GM23338 (cell line): Measurements from ENCODE around the gene HMCN2. TPM values are rescaled to one million over a fixed set of nuclear protein-coding genes. Genes with fewer than 3 reads are reported as not detected.

Source experiments
- ATAC-seq: fragments of 200-7000 bp; cut with Tn5 transposase; 3 replicates; pipeline ENCODE4 v1.9.1; 2020
- DNase-seq: peaks from one replicate; pipeline ENCODE4 v3.0.0-alpha.2; 2015; ENCODE audit warnings: low spot score
- H2AFZ ChIP-seq: fragments of 200-600 bp; sonication (generic); 2 replicates; pipeline ENCODE4 v1.8.0; 2016; ENCODE audit warnings: antibody characterized with exemption, mild to moderate bottlenecking, moderate library complexity
- H3F3A ChIP-seq: fragments of 200-600 bp; sonication (generic); replicated peaks from 2 replicates; pipeline ENCODE4 v1.8.0; 2017; ENCODE audit warnings: antibody characterized with exemption, mixed run types, low read depth
- H3K27ac ChIP-seq: fragments of 200-600 bp; sonication (generic); 2 replicates; pipeline ENCODE4 v1.6.1; 2016; ENCODE audit warnings: low read depth
- H3K27me3 ChIP-seq: fragments of 200-600 bp; sonication (generic); 2 replicates; pipeline ENCODE4 v1.8.0; 2016; ENCODE audit warnings: mild to moderate bottlenecking, mixed run types, moderate library complexity; ENCODE audit not compliant: insufficient read depth
- H3K36me3 ChIP-seq: fragments of 200-600 bp; sonication (generic); 2 replicates; pipeline ENCODE4 v1.8.0; 2016; ENCODE audit warnings: mild to moderate bottlenecking; ENCODE audit not compliant: insufficient read depth
- H3K4me1 ChIP-seq: fragments of 200-600 bp; sonication (generic); 2 replicates; pipeline ENCODE4 v1.8.0; 2016; ENCODE audit warnings: mild to moderate bottlenecking, moderate library complexity; ENCODE audit not compliant: insufficient read depth
- H3K4me2 ChIP-seq: fragments of 200-600 bp; sonication (generic); 2 replicates; pipeline ENCODE4 v1.7.1; 2017; ENCODE audit warnings: mixed run types
- H3K4me3 ChIP-seq: fragments of 200-600 bp; sonication (generic); 2 replicates; pipeline ENCODE4 v1.6.1; 2016; ENCODE audit warnings: mixed run types
- H3K79me2 ChIP-seq: fragments of 200-600 bp; sonication (generic); replicated peaks from 2 replicates; pipeline ENCODE4 v1.8.0; 2017; ENCODE audit warnings: mild to moderate bottlenecking; ENCODE audit not compliant: insufficient read depth
- H3K9me2 ChIP-seq: fragments of 200-600 bp; sonication (generic); 2 replicates; pipeline ENCODE4 v1.8.0; 2017; ENCODE audit not compliant: insufficient read depth
- H4K20me1 ChIP-seq: fragments of 200-600 bp; sonication (generic); replicated peaks from 2 replicates; pipeline ENCODE4 v1.8.0; 2017; ENCODE audit warnings: mild to moderate bottlenecking; ENCODE audit not compliant: insufficient read depth
- H3K27ac Mint-ChIP-seq: 2 replicates; pipeline ENCODE4 v1.8.0; 2020; ENCODE audit warnings: inconsistent platforms, mild to moderate bottlenecking, moderate library complexity, mixed read lengths
- H3K27me3 Mint-ChIP-seq: 3 replicates; pipeline ENCODE4 v1.8.0; 2022; ENCODE audit warnings: low read depth, mild to moderate bottlenecking, moderate library complexity, mixed read lengths, inconsistent platforms; ENCODE audit not compliant: insufficient read depth, poor library complexity
- H3K36me3 Mint-ChIP-seq: 3 replicates; pipeline ENCODE4 v1.8.0; 2021; ENCODE audit warnings: low read depth, mild to moderate bottlenecking, inconsistent platforms, moderate library complexity, mixed read lengths
- H3K4me1 Mint-ChIP-seq: 3 replicates; pipeline ENCODE4 v1.8.0; 2020; ENCODE audit warnings: mild to moderate bottlenecking, inconsistent platforms, mixed read lengths
- H3K4me3 Mint-ChIP-seq: 3 replicates; pipeline ENCODE4 v1.8.0; 2021; ENCODE audit warnings: moderate library complexity, mild to moderate bottlenecking, inconsistent platforms, mixed read lengths
- H3K9me3 Mint-ChIP-seq: 3 replicates; pipeline ENCODE4 v1.8.0; 2020; ENCODE audit warnings: moderate library complexity, mild to moderate bottlenecking, inconsistent platforms, mixed read lengths
- CREB1 ChIP-seq: fragments of 250-450 bp; sonication (Bioruptor Pico); IDR thresholded peaks from 2 replicates; pipeline ENCODE4 v1.5.0; 2020; ENCODE audit warnings: low read depth, mild to moderate bottlenecking, moderate library complexity
- EZH2 ChIP-seq: fragments of 200-600 bp; sonication (generic); IDR thresholded peaks from one replicate; pipeline ENCODE4 v1.8.0; 2017; ENCODE audit warnings: antibody characterized with exemption, mild to moderate bottlenecking, low read depth; ENCODE audit not compliant: unreplicated experiment
- JUNB ChIP-seq: IDR thresholded peaks from one replicate; pipeline ENCODE4 v1.6.1; 2016; ENCODE audit warnings: antibody characterized with exemption; ENCODE audit not compliant: unreplicated experiment
- POLR2AphosphoS5 ChIP-seq: IDR thresholded peaks from 2 replicates; pipeline ENCODE4 v1.6.1; 2016; ENCODE audit warnings: antibody characterized with exemption, low read depth
- STAT1 ChIP-seq: IDR thresholded peaks from one replicate; pipeline ENCODE4 v1.6.1; 2016; ENCODE audit warnings: antibody characterized with exemption; ENCODE audit not compliant: unreplicated experiment
- ZNF114 ChIP-seq: fragments of 250-450 bp; sonication (Bioruptor Pico); IDR thresholded peaks from 2 replicates; pipeline ENCODE4 v1.5.0; 2020; ENCODE audit warnings: mild to moderate bottlenecking, moderate library complexity
- ZNF331 ChIP-seq: fragments of 250-450 bp; sonication (Bioruptor Pico); IDR thresholded peaks from 2 replicates; pipeline ENCODE4 v1.5.0; 2020; ENCODE audit warnings: low read depth, mild to moderate bottlenecking, moderate library complexity
- polyA plus RNA-seq: library from polyadenylated mRNA; unstranded; fragments of >200 nt; fragmentation: Nextera tagmentation; extraction: Ambion mirVana; gene quantifications from 2 replicates; pipeline ENCODE4 v1.2.1, GENCODE V29; 2016
- total RNA-seq: library from RNA; depleted of rRNA; stranded (reverse); fragments of >200 nt; shearing (Covaris generic); gene quantifications from 2 replicates; pipeline ENCODE4 v1.2.3, GENCODE V29; 2014
- TF ChIP-seq, protein P1 (sequence below), 2 experiments: fragments of 200-600 bp in 1 of 2; sonication (generic) in 1 of 2; conservative IDR thresholded peaks; 2 replicates each; pipeline versions ENCODE4 v1.5.1 to v1.6.1; 2016 to 2017; ENCODE audit warnings: antibody characterized with exemption in 2 of 2, low read depth in 2 of 2, mild to moderate bottlenecking in 2 of 2, moderate library complexity in 1 of 2
- TF ChIP-seq, protein P2 (sequence below): IDR thresholded peaks from one replicate; pipeline ENCODE4 v1.6.1; 2018; ENCODE audit warnings: antibody characterized with exemption; ENCODE audit not compliant: unreplicated experiment
- TF ChIP-seq, protein P3 (sequence below): fragments of 250-450 bp; sonication (Bioruptor Pico); IDR thresholded peaks from 2 replicates; pipeline ENCODE4 v1.5.0; 2020; ENCODE audit warnings: mild to moderate bottlenecking, moderate library complexity

HMCN2 gene
- total and polyA plus RNA-seq, 2 experiments from 2014 or later: 1.3 to 4.7 TPM

DNA sequence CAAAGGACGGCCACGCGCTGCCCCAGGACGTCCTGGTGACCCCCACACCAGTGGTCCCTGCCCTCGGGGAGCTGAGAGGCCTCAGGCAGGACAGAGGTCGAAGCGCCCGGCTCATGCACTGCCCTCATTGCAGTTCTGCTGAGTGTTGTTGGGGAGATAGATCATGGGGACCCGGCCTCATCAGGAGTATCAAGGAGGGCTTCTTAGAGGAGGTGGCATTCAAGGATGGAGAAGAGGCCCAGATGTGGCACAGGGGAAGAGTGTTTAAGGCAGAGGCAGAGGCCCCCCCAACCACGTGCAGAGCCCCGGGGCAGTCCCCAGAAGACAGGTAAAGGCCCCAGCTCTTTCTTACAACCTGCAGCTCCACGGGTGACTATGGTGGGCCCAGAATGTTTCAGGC lies 205.4 kb downstream of the HMCN2 start:
- Mint-ChIP-seq H3K27ac (no peak overlapping the region), H3K36me3 (peaks cover 21% of the 10 kb centered on the region), H3K27me3 (peaks cover 14% of the 10 kb centered on the region), H3K4me1 (peaks cover 35% of the 10 kb centered on the region), H3K4me3 (no peak overlapping the region), H3K9me3 (no peaks in the 10 kb centered on the region)
- ATAC-seq (no peak), DNase-seq (no peak)
- no peak overlapping the region for H3K4me2 ChIP-seq
- H3K4me1 ChIP-seq: peaks cover 19% of the 10 kb centered on the region
- no peak overlapping the region for H3K27ac ChIP-seq
- no peaks in the 10 kb centered on the region for H3K79me2 ChIP-seq
- TF ChIP-seq, protein P1, sequence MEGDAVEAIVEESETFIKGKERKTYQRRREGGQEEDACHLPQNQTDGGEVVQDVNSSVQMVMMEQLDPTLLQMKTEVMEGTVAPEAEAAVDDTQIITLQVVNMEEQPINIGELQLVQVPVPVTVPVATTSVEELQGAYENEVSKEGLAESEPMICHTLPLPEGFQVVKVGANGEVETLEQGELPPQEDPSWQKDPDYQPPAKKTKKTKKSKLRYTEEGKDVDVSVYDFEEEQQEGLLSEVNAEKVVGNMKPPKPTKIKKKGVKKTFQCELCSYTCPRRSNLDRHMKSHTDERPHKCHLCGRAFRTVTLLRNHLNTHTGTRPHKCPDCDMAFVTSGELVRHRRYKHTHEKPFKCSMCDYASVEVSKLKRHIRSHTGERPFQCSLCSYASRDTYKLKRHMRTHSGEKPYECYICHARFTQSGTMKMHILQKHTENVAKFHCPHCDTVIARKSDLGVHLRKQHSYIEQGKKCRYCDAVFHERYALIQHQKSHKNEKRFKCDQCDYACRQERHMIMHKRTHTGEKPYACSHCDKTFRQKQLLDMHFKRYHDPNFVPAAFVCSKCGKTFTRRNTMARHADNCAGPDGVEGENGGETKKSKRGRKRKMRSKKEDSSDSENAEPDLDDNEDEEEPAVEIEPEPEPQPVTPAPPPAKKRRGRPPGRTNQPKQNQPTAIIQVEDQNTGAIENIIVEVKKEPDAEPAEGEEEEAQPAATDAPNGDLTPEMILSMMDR (conservative IDR thresholded peaks at IDR 0.05; ENCODE audit: low read depth in 2 of 2): no peak
- TF ChIP-seq JUNB (no peak), EZH2 (no peak), ZNF331 (CRISPR knock-in tag) (no peak), STAT1 (no peak), CREB1 (CRISPR knock-in tag) (no peak)
- TF ChIP-seq, protein P2, sequence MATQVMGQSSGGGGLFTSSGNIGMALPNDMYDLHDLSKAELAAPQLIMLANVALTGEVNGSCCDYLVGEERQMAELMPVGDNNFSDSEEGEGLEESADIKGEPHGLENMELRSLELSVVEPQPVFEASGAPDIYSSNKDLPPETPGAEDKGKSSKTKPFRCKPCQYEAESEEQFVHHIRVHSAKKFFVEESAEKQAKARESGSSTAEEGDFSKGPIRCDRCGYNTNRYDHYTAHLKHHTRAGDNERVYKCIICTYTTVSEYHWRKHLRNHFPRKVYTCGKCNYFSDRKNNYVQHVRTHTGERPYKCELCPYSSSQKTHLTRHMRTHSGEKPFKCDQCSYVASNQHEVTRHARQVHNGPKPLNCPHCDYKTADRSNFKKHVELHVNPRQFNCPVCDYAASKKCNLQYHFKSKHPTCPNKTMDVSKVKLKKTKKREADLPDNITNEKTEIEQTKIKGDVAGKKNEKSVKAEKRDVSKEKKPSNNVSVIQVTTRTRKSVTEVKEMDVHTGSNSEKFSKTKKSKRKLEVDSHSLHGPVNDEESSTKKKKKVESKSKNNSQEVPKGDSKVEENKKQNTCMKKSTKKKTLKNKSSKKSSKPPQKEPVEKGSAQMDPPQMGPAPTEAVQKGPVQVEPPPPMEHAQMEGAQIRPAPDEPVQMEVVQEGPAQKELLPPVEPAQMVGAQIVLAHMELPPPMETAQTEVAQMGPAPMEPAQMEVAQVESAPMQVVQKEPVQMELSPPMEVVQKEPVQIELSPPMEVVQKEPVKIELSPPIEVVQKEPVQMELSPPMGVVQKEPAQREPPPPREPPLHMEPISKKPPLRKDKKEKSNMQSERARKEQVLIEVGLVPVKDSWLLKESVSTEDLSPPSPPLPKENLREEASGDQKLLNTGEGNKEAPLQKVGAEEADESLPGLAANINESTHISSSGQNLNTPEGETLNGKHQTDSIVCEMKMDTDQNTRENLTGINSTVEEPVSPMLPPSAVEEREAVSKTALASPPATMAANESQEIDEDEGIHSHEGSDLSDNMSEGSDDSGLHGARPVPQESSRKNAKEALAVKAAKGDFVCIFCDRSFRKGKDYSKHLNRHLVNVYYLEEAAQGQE: no peak
- H3K4me3 ChIP-seq: no peak overlapping the region
- H3K36me3 ChIP-seq: no peaks in the 10 kb centered on the region
- H2AFZ ChIP-seq: no peak overlapping the region
- no peaks in the 10 kb centered on the region for H3F3A ChIP-seq
- no peaks in the 10 kb centered on the region for H3K9me2 ChIP-seq
- no peaks in the 10 kb centered on the region for H4K20me1 ChIP-seq
- no peaks in the 10 kb centered on the region for H3K27me3 ChIP-seq

DNA sequence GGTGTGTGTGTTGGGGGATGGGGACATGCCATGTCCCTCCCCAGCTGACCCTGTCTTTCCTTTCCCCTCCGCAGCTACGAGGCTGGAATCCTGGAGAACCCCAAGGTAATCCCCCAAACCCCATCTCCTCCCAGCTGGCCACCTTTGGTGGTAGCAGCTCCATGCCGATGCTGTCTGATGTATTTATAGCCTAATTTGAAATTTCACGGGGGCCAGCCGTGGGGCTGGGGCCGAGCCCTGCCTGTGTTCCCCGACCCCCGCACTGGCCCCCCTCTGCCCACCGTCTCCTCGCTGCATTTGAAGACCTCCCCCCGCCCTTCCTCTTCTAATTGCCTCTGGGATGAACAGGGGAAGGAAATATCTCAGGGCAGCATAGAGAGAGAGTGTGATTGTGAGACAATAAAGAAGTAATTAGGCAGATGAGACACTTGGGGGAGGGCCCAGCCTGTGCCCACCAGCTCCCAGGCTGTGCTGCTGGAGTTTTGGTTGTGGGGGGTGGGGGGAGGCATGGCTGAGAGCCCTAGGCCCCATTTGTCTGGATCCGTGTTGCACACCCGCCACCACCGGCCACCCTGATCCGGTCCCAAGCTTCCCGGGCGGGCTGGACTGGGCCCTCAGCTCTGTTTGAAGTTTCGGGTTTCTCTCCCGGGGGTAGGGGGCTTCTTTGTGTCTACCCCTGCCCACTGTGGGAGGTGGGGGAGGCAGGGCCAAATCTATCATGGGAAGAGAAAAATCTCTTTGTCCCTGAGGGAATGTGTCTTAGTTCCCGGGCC lies 206.0 kb downstream of the HMCN2 start:
- Histone ChIP-seq H3K27ac (no peak overlapping the region), H3K79me2 (no peaks in the 10 kb centered on the region), H4K20me1 (no peaks in the 10 kb centered on the region), H3F3A (no peaks in the 10 kb centered on the region), H3K9me2 (no peaks in the 10 kb centered on the region), H2AFZ (no peak overlapping the region), H3K4me1 (peaks cover 19% of the 10 kb centered on the region), H3K27me3 (no peaks in the 10 kb centered on the region), H3K4me3 (no peak overlapping the region), H3K36me3 (no peaks in the 10 kb centered on the region), H3K4me2 (no peak overlapping the region)
- DNase-seq (no peak), ATAC-seq (peak; percentile 7)
- peaks cover 14% of the 10 kb centered on the region for H3K27me3 Mint-ChIP-seq
- H3K4me1 Mint-ChIP-seq: peaks cover 35% of the 10 kb centered on the region
- H3K27ac Mint-ChIP-seq: no peak overlapping the region
- H3K36me3 Mint-ChIP-seq: peaks cover 21% of the 10 kb centered on the region
- H3K4me3 Mint-ChIP-seq: no peak overlapping the region
- H3K9me3 Mint-ChIP-seq: no peaks in the 10 kb centered on the region
- TF ChIP-seq EZH2 (no peak), STAT1 (no peak), POLR2AphosphoS5 (no peak), CREB1 (CRISPR knock-in tag) (no peak), ZNF114 (CRISPR knock-in tag) (no peak)
- TF ChIP-seq, protein P3, sequence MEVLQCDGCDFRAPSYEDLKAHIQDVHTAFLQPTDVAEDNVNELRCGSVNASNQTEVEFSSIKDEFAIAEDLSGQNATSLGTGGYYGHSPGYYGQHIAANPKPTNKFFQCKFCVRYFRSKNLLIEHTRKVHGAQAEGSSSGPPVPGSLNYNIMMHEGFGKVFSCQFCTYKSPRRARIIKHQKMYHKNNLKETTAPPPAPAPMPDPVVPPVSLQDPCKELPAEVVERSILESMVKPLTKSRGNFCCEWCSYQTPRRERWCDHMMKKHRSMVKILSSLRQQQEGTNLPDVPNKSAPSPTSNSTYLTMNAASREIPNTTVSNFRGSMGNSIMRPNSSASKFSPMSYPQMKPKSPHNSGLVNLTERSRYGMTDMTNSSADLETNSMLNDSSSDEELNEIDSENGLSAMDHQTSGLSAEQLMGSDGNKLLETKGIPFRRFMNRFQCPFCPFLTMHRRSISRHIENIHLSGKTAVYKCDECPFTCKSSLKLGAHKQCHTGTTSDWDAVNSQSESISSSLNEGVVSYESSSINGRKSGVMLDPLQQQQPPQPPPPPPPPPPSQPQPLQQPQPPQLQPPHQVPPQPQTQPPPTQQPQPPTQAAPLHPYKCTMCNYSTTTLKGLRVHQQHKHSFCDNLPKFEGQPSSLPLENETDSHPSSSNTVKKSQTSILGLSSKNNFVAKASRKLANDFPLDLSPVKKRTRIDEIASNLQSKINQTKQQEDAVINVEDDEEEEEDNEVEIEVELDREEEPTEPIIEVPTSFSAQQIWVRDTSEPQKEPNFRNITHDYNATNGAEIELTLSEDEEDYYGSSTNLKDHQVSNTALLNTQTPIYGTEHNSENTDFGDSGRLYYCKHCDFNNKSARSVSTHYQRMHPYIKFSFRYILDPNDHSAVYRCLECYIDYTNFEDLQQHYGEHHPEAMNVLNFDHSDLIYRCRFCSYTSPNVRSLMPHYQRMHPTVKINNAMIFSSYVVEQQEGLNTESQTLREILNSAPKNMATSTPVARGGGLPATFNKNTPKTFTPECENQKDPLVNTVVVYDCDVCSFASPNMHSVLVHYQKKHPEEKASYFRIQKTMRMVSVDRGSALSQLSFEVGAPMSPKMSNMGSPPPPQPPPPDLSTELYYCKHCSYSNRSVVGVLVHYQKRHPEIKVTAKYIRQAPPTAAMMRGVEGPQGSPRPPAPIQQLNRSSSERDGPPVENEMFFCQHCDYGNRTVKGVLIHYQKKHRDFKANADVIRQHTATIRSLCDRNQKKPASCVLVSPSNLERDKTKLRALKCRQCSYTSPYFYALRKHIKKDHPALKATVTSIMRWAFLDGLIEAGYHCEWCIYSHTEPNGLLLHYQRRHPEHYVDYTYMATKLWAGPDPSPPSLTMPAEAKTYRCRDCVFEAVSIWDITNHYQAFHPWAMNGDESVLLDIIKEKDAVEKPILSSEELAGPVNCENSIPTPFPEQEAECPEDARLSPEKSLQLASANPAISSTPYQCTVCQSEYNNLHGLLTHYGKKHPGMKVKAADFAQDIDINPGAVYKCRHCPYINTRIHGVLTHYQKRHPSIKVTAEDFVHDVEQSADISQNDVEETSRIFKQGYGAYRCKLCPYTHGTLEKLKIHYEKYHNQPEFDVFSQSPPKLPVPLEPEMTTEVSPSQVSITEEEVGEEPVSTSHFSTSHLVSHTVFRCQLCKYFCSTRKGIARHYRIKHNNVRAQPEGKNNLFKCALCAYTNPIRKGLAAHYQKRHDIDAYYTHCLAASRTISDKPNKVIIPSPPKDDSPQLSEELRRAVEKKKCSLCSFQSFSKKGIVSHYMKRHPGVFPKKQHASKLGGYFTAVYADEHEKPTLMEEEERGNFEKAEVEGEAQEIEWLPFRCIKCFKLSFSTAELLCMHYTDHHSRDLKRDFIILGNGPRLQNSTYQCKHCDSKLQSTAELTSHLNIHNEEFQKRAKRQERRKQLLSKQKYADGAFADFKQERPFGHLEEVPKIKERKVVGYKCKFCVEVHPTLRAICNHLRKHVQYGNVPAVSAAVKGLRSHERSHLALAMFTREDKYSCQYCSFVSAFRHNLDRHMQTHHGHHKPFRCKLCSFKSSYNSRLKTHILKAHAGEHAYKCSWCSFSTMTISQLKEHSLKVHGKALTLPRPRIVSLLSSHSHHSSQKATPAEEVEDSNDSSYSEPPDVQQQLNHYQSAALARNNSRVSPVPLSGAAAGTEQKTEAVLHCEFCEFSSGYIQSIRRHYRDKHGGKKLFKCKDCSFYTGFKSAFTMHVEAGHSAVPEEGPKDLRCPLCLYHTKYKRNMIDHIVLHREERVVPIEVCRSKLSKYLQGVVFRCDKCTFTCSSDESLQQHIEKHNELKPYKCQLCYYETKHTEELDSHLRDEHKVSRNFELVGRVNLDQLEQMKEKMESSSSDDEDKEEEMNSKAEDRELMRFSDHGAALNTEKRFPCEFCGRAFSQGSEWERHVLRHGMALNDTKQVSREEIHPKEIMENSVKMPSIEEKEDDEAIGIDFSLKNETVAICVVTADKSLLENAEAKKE: no peak
